GM12873 (cell line): ENCODE data around the gene LCORL.

Experiments
- CTCF ChIP-seq: IDR thresholded peaks from 2 replicates; pipeline ENCODE4 v1.5.1; 2012; ENCODE audit warnings: low read depth, mild to moderate bottlenecking, moderate library complexity, low read length, control low read depth; ENCODE audit not compliant: insufficient read depth; ENCODE audit errors: missing control alignments

The LCORL gene

GRCh38 chr4:17816142-17816541, 205.4 kb downstream of the LCORL start:
- no peak for TF ChIP-seq CTCF

- TF ChIP-seq CTCF: no peak
These were observed 207.4 kb downstream of the LCORL start for GRCh38 chr4:17814140-17814539.

- TF ChIP-seq CTCF: no peak
These were observed 208.8 kb downstream of the LCORL start for GRCh38 chr4:17812801-17813200.

- TF ChIP-seq CTCF: no peak
These were observed 209.4 kb downstream of the LCORL start for GRCh38 chr4:17812125-17812524.

GRCh38 chr4:17811078-17811603, 210.4 kb downstream of the LCORL start:
- no peak for TF ChIP-seq CTCF

GRCh38 chr4:17810260-17811077, 211.1 kb downstream of the LCORL start, which contains the start of the genes DCAF16 and NCAPG:
Gene DCAF16 (minus strand): TSS chr4:17810757. CDS start chr4:17804141, 6,616 bp downstream.
Gene NCAPG (plus strand): TSS chr4:17810979. CDS start chr4:17811078, 99 bp downstream.
- no peak for TF ChIP-seq CTCF

GRCh38 chr4:17809667-17810066, 211.9 kb downstream of the LCORL start:
- TF ChIP-seq CTCF: no peak
